ENCODE measurements around the gene TBC1D21.
A peak's percentile ranks its signal among the peaks of the same experiment; 100 is the strongest.

TBC1D21 gene

DNA sequence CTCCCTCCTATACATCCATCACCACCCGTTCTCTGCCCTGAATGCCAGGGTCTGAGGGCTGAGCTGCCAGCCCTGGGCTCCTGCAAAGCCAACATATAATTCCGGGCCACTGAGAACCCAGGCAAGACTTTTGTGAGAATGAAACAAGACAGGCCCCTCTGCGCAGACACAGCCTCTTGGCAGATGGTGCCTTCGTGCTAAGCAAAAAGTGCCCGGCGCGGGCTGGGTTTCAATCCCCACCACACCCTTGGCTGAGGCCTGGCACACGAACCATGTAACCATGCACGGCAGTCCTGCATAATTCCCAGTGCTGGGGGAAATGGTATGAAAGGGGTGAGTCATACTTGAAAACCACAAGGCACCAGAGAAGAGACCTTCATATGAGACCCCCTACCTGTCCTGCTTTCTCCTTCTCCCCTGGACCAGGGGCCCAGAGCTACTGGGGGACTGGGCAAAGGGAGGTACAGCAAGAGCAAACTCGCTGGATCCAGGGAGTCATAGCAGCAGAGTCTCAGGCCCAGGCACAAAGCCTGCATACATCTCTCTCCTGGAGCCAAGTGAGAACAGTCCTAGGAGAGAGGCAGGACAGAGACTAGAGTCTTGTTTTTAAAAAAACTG lies 26.8 kb downstream of the TBC1D21 start:
- no peak overlapping the region for H3K4me3 ChIP-seq (ENCODE audit: low read depth, low read length)
- TF ChIP-seq, protein P1, sequence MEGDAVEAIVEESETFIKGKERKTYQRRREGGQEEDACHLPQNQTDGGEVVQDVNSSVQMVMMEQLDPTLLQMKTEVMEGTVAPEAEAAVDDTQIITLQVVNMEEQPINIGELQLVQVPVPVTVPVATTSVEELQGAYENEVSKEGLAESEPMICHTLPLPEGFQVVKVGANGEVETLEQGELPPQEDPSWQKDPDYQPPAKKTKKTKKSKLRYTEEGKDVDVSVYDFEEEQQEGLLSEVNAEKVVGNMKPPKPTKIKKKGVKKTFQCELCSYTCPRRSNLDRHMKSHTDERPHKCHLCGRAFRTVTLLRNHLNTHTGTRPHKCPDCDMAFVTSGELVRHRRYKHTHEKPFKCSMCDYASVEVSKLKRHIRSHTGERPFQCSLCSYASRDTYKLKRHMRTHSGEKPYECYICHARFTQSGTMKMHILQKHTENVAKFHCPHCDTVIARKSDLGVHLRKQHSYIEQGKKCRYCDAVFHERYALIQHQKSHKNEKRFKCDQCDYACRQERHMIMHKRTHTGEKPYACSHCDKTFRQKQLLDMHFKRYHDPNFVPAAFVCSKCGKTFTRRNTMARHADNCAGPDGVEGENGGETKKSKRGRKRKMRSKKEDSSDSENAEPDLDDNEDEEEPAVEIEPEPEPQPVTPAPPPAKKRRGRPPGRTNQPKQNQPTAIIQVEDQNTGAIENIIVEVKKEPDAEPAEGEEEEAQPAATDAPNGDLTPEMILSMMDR (IDR thresholded peaks at IDR 0.05; ENCODE audit: low read depth, low read length) = no peak
- in situ Hi-C loops (cut with HindIII; ENCODE audit: low sequenced_read_pairs) = no loop called here
- peak; percentile 64 for DNase-seq (ENCODE audit: low read depth, low spot score)

DNA sequence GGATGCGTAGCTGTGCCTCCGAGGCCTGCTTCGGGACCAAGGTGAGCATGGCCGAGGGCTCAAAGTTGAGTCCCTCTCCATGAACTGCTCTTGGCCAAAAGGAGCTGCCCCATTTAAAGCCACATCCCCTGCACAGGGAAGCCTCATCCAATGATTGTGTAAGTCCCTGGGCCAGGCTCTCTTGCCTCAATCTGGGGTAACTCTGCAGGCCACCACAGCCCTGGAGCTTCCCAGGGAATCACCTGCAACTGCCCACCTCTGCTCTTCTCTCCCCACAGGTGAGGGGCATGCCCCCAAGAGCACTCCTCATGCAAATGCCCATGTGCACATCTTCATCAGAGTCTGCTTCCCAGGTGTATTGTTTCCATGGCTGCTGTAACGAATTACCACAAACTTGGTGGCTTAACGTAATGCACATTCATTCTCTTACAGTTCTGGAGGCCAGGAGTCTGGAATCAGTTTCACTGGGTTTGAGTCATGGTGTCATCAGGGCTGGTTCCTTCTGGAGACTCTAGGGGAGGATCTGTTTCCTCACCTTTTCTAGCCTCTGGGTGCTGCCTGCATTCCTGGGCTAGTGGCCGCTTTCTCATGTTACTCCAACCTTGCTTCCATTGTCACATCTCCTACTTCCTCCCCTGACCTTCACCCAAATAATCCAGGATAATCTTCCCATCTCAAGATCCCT lies 27.9 kb downstream of the TBC1D21 start:
- TF ChIP-seq, protein P1 (IDR thresholded peaks at IDR 0.05; ENCODE audit: low read depth, low read length) = no peak

DNA sequence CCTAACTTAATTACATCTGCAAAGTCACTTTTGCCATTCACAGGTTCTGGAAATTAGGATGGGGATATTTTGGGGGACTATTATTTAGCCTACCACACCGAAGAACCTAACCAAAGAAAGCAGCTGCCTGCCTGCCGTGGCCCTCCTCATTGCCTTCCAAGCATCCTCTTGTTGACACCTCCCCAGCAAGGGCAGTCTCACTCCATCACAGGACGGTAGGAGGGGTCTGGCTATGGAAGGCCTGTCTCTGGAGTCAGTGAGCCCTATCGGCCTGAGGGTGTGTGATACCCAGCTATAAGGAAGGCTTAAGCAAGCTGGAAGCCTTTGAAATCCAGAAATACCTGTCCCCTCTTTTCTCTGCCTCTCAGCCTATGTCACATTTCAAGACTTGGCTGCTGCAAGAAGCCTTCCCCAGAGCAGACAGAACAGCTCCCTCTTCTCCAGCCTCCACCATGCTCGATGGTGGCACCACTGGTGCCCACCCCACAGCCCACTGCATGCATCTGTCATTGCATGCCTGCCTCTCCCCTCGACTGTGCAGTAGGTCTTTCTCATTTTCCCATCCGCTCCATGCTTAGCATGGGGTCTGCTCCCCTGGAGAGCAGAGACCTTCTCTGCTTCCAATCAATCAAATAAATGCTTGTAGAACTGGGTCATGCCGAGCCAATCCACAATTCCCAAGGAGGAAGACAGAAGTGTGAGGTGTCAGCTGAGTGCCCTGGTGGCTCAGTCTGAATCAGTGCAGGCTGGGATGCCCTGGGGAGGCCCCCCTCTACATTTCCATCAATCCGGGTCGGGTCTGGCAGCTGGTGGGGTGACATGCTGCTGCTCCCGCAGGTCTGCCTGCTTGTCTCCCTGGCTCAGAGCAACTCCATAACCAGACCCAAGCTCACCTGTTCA lies 29.0 kb downstream of the TBC1D21 start:
- in situ Hi-C loops (cut with HindIII; ENCODE audit: low sequenced_read_pairs) = no loop called here
- no peak overlapping the region for H3K4me3 ChIP-seq (ENCODE audit: low read depth, low read length)
- TF ChIP-seq, protein P1 (IDR thresholded peaks at IDR 0.05; ENCODE audit: low read depth, low read length) = no peak
- no peak for DNase-seq (ENCODE audit: low read depth, low spot score)

More for the DNA sequence above, 27.9 kb downstream of the TBC1D21 start:
- in situ Hi-C loops (cut with HindIII; ENCODE audit: low sequenced_read_pairs) = no loop called here
- H3K4me3 ChIP-seq (ENCODE audit: low read depth, low read length) = no peak overlapping the region
- DNase-seq (ENCODE audit: low read depth, low spot score) = no peak

DNA sequence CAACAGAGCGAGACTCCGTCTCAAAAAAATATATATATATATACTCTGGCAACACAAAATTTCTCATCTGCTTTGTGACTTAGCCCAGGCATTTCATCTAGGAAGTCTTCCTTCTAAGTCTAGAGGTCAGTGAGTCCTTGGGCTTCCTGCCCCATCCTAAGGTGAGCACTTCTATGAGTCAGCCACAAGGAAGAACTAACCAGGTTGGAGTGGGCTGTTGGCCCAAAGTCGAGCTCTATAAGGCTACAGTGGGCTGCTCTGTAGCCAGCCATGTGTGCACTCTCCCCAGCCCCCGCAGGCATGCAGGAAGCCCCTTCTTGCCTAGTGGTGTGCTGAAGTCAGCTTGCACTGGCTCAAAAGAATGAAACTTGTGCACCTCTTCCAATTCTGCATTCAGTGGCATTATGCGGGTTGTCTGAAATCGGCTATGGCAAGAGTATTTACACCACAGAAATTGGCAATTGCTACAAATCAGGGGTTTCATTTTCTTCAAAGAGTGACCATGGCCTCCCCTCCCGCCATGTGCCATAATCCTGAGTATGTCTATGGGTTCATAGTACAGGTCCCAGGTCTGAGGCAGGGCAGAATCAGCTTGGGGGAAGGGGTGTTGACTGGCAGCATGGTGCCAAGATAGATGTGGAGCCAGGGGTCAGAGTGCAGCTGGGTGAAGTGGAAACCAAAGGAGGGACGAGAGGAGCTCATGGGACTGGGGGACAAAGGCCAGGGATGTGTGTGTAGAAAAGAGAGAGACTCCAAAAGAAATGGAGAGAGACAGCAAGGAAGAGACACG lies 30.9 kb downstream of the TBC1D21 start:
- no peak overlapping the region for H3K4me3 ChIP-seq (ENCODE audit: low read depth, low read length)
- TF ChIP-seq, protein P1 (IDR thresholded peaks at IDR 0.05; ENCODE audit: low read depth, low read length) = no peak
- DNase-seq (ENCODE audit: low read depth, low spot score) = no peak
- in situ Hi-C loops (cut with HindIII; ENCODE audit: low sequenced_read_pairs) = no loop called here

DNA sequence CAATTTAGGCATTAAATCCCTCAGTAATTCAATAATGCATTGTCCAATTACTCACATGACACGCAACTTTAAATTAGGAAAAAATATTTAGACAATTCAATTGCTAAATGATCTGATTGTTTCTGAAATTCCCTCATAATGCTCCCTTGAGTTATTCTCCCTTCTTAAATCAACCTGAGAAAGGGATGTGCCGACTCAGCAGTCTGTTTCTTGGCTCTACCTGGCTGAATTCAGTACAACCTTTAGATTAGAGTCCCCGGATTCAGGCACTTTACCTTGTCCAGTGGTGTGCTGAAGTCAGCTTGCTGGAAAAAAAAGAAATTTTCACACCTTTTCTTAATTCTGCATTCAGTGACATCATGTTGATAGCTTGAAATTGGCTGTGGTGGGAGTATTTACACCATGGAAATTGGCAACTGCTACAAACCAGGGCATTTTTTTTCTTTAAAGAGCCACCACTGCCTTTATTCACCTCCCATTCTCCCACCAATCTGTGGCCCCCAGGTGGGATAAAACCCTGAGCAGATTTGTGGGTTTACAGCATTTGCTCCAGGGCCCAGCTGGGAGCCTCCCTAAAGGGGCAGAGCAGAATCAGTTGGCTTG lies 32.0 kb downstream of the TBC1D21 start:
- no peak for DNase-seq (ENCODE audit: low read depth, low spot score)
- TF ChIP-seq, protein P1 (IDR thresholded peaks at IDR 0.05; ENCODE audit: low read depth, low read length) = no peak
- H3K4me3 ChIP-seq (ENCODE audit: low read depth, low read length) = no peak overlapping the region
- in situ Hi-C loops (cut with HindIII; ENCODE audit: low sequenced_read_pairs) = no loop called here

Measured in astrocyte of the spinal cord (primary cell).